Measurements from ENCODE around the gene EPSTI1.

EPSTI1 gene

GRCh38 chr13:42969565-42970172 is 22.4 kb downstream of the EPSTI1 start:
- peak; percentile 54 for TF ChIP-seq GATA2 (IDR thresholded peaks at IDR 0.05; ENCODE audit: low read depth, low read length)
- TF ChIP-seq GATA3 (IDR thresholded peaks at IDR 0.05; ENCODE audit: low read depth, low read length) = no peak

DNA sequence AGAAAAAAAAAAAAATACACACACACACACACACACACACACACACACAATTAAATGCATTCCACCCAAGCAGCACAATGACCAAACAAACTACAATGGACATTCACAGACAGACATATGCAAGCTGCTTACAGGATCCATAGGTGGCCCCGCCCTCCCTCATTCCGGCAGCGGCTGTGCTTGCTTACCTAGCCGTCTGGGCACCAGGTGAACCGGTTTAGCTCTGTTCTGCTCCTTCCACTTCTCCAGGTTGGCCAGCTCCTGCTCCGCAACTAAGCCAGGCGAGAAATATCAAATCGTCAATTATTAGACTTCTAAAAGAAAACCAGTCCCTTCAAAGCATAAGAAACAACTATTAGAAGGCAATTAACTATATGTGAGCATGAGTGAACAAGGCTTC is 23.1 kb downstream of the EPSTI1 start:
- no peak for TF ChIP-seq GATA3 (IDR thresholded peaks at IDR 0.05; ENCODE audit: low read depth, low read length)
- no peak for TF ChIP-seq GATA2 (IDR thresholded peaks at IDR 0.05; ENCODE audit: low read depth, low read length)

- no peak for TF ChIP-seq GATA2 (IDR thresholded peaks at IDR 0.05; ENCODE audit: low read depth, low read length)
These were observed 24.4 kb downstream of the EPSTI1 start for GRCh38 chr13:42967660-42968059.

DNA sequence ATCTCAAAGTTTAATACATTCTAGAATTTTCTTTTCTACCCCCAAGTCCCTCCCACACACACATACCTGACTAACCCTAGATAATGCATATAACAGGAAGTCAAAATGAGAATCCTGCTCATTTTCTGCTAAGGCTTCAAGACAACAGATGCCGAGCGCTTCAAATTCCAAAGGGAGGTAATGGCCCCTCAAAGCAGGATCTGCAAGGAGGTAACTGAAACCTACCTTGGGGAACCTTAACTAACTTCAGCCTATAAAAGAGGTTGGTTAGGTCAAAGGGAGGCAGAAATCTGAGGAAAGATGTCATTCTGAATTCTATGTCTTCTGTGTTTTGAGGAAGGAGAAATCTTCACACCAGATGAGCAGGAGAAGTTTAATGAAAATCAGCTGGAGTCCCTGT is 26.8 kb downstream of the EPSTI1 start:
- TF ChIP-seq GATA3 (IDR thresholded peaks at IDR 0.05; ENCODE audit: low read depth, low read length) = no peak

GRCh38 chr13:42964761-42965161 is 27.3 kb downstream of the EPSTI1 start:
- TF ChIP-seq GATA2 (IDR thresholded peaks at IDR 0.05; ENCODE audit: low read depth, low read length) (no peak), GATA3 (IDR thresholded peaks at IDR 0.05; ENCODE audit: low read depth, low read length) (no peak)

- no peak for TF ChIP-seq GATA3 (IDR thresholded peaks at IDR 0.05; ENCODE audit: low read depth, low read length)
- no peak for TF ChIP-seq GATA2 (IDR thresholded peaks at IDR 0.05; ENCODE audit: low read depth, low read length)
These were observed 32.4 kb downstream of the EPSTI1 start for GRCh38 chr13:42959615-42960014.

GRCh38 chr13:42957881-42958280 is 34.2 kb downstream of the EPSTI1 start:
- no peak for TF ChIP-seq GATA3 (IDR thresholded peaks at IDR 0.05; ENCODE audit: low read depth, low read length)
- TF ChIP-seq GATA2 (IDR thresholded peaks at IDR 0.05; ENCODE audit: low read depth, low read length) = no peak

GRCh38 chr13:42950181-42950580 is 41.9 kb downstream of the EPSTI1 start:
- TF ChIP-seq GATA2 (IDR thresholded peaks at IDR 0.05; ENCODE audit: low read depth, low read length) (no peak), GATA3 (IDR thresholded peaks at IDR 0.05; ENCODE audit: low read depth, low read length) (no peak)

GRCh38 chr13:42947925-42948324 is 44.1 kb downstream of the EPSTI1 start:
- TF ChIP-seq GATA2 (IDR thresholded peaks at IDR 0.05; ENCODE audit: low read depth, low read length) = no peak
- TF ChIP-seq GATA3 (IDR thresholded peaks at IDR 0.05; ENCODE audit: low read depth, low read length) = no peak

- TF ChIP-seq GATA3 (IDR thresholded peaks at IDR 0.05; ENCODE audit: low read depth, low read length) = no peak
These were observed 45.1 kb downstream of the EPSTI1 start for GRCh38 chr13:42946927-42947326.

- no peak for TF ChIP-seq GATA2 (IDR thresholded peaks at IDR 0.05; ENCODE audit: low read depth, low read length)
- no peak for TF ChIP-seq GATA3 (IDR thresholded peaks at IDR 0.05; ENCODE audit: low read depth, low read length)
These were observed 62.0 kb downstream of the EPSTI1 start for GRCh38 chr13:42929886-42930535.

DNA sequence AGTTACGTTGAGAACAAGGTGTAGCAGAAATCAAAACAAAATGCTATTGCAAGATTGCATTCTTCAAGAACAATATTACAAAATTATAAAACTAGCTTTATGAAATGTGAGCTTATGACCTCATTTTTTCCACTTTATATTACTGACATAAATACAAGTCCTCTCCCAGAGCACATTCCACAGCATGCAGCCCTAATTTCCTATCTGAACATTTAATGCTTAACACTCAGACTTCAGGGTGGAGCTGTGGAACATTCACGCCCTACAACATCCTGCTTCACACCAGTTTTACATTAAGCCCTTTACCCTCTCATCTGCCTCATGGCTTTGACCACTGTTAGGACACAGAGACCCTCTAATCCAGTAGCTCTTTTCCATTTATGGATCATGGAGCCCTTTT is 65.5 kb downstream of the EPSTI1 start:
- no peak for TF ChIP-seq GATA3 (IDR thresholded peaks at IDR 0.05; ENCODE audit: low read depth, low read length)

GRCh38 chr13:42926043-42926442 is 66.0 kb downstream of the EPSTI1 start:
- TF ChIP-seq GATA2 (IDR thresholded peaks at IDR 0.05; ENCODE audit: low read depth, low read length) = no peak
- no peak for TF ChIP-seq GATA3 (IDR thresholded peaks at IDR 0.05; ENCODE audit: low read depth, low read length)

DNA sequence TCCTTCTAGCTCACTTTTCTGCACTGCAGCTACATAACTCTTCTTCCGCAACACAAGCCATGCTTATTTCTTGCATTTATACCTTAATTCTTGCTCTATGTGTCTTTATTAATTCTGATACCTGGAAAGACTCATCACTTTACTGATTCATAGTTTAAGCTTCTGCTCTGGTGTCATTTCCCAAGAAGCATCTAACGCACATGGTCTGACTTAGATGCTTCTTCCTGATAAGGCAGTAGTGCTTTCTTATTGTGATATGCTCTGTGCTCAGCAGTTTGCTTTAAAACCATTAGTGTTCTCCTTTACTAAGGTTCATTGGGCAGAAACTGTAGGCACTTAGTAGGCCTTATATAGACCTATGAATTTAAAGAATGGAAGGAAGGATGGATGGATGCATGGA is 66.4 kb downstream of the EPSTI1 start:
- TF ChIP-seq GATA2 (IDR thresholded peaks at IDR 0.05; ENCODE audit: low read depth, low read length) = no peak
- TF ChIP-seq GATA3 (IDR thresholded peaks at IDR 0.05; ENCODE audit: low read depth, low read length) = no peak

DNA sequence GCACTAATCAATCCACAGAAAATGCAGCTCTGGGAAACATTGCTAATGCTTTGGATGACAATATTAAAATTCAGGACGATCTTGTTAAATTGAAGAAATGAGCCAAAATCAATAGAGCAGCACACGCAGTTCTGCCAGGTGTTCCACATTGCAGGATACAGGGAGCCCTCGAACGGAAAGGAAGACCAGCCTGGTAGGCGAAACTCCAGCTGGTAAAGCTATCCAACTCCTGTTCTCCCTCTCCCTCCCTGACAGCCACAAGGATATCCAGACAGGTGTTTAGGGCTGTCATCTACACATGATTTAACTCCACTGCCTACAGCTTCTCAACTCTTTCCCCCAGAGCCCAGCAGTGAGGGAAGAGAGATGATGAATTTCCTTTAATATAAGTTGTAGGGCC is 67.7 kb downstream of the EPSTI1 start:
- TF ChIP-seq GATA2 (IDR thresholded peaks at IDR 0.05; ENCODE audit: low read depth, low read length) (no peak), GATA3 (IDR thresholded peaks at IDR 0.05; ENCODE audit: low read depth, low read length) (no peak)

DNA sequence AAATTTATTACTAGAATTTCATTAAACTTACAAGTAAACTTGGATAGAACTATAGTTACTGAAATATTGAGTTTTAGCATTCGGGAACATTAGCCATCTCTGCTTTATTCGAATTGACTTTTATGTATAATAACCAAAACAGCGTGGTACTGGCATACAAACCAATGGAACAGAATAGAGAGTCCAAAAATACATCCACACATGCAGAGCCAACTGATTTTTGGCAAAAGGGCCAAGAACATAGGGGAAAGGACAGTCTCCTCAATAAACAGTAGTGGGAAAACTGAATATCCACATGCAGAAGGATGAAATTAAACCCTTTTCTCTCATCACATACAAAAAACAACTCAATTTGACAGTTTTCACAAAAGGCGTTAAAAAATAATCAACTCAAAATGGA is 84.3 kb downstream of the EPSTI1 start:
- TF ChIP-seq GATA3 (IDR thresholded peaks at IDR 0.05; ENCODE audit: low read depth, low read length) = no peak
- TF ChIP-seq GATA2 (IDR thresholded peaks at IDR 0.05; ENCODE audit: low read depth, low read length) = no peak

Data from SH-SY5Y (cell line).